WTC11 (cell line): ENCODE measurements around the gene ABITRAM. TPM values are rescaled to one million over a fixed set of nuclear protein-coding genes. Genes with fewer than 3 reads are reported as not detected.
"Not testable (repeated sequence)": the region's sequence is repeated elsewhere in the genome, so short reads cannot be mapped to it uniquely, and the experiment has no call there.

Source experiments
- ATAC-seq: fragments of 200-7000 bp; cut with Tn5 transposase; 2 replicates; pipeline ENCODE4 v1.10.0; 2021; ENCODE audit warnings: mild to moderate bottlenecking, moderate library complexity
- CTCF ChIA-PET: fragments of 300-600 bp; sonication (Branson Sonifier 250); formaldehyde crosslinking; loops from one replicate; lab custom pipeline; 2021; ENCODE audit warnings: antibody characterized with exemption; lab: Charles Lee
- POLR2A ChIA-PET: fragments of 350-600 bp; sonication (Branson Sonifier 250); formaldehyde crosslinking; loops from one replicate; lab custom pipeline; 2021; ENCODE audit warnings: antibody characterized with exemption; lab: Charles Lee
- DNase-seq: peaks from one replicate; pipeline ENCODE4 v3.0.0; 2021; ENCODE audit warnings: low spot score
- H3K27ac Mint-ChIP-seq: 2 replicates; pipeline ENCODE4 v1.8.0; 2021; ENCODE audit warnings: mixed read lengths
- H3K27me3 Mint-ChIP-seq: 2 replicates; pipeline ENCODE4 v1.8.0; 2021; ENCODE audit warnings: low read depth, mild to moderate bottlenecking, moderate library complexity, mixed read lengths
- H3K36me3 Mint-ChIP-seq: 2 replicates; pipeline ENCODE4 v1.8.0; 2021; ENCODE audit warnings: mixed read lengths
- H3K4me1 Mint-ChIP-seq: 2 replicates; pipeline ENCODE4 v1.8.0; 2022; ENCODE audit warnings: mixed read lengths
- H3K4me3 Mint-ChIP-seq: 2 replicates; pipeline ENCODE4 v1.8.0; 2021; ENCODE audit warnings: mild to moderate bottlenecking, moderate library complexity, mixed read lengths
- H3K9me3 Mint-ChIP-seq: 2 replicates; pipeline ENCODE4 v1.8.0; 2021; ENCODE audit warnings: mixed read lengths
- ATF1 ChIP-seq: sonication (generic); formaldehyde crosslinking; IDR thresholded peaks from 2 replicates; pipeline ENCODE4 v1.8.1; 2023; ENCODE audit warnings: mild to moderate bottlenecking, moderate library complexity, missing genetic modification reagents
- CBFB ChIP-seq: sonication (generic); formaldehyde crosslinking; IDR thresholded peaks from 2 replicates; pipeline ENCODE4 v1.8.1; 2022; ENCODE audit warnings: mild to moderate bottlenecking, low read depth, missing genetic modification reagents
- ETV6 ChIP-seq: sonication (generic); formaldehyde crosslinking; IDR thresholded peaks from 2 replicates; pipeline ENCODE4 v1.8.1; 2022; ENCODE audit warnings: mild to moderate bottlenecking, missing genetic modification reagents
- GABPB1 ChIP-seq: sonication (generic); formaldehyde crosslinking; IDR thresholded peaks from 2 replicates; pipeline ENCODE4 v1.8.1; 2023; ENCODE audit warnings: mild to moderate bottlenecking, missing genetic modification reagents
- GRHL2 ChIP-seq: fragments of 250-450 bp; sonication (Bioruptor Pico); IDR thresholded peaks from 2 replicates; pipeline ENCODE4 v1.8.0; 2022; ENCODE audit warnings: mild to moderate bottlenecking, moderate library complexity; ENCODE audit not compliant: insufficient replicate concordance, severe bottlenecking
- NFATC4 ChIP-seq: fragments of 250-450 bp; sonication (Bioruptor Pico); IDR thresholded peaks from 2 replicates; pipeline ENCODE4 v1.9.0; 2021; ENCODE audit warnings: mild to moderate bottlenecking
- NFYB ChIP-seq: sonication (generic); formaldehyde crosslinking; conservative IDR thresholded peaks from 2 replicates; pipeline ENCODE4 v1.8.0; 2022; ENCODE audit warnings: low read depth, missing genetic modification reagents
- TCF7 ChIP-seq: sonication (generic); formaldehyde crosslinking; IDR thresholded peaks from 2 replicates; pipeline ENCODE4 v1.8.0; 2022; ENCODE audit warnings: mild to moderate bottlenecking, low read depth, missing genetic modification reagents, moderate library complexity
- TEAD1 ChIP-seq: sonication (generic); formaldehyde crosslinking; IDR thresholded peaks from 2 replicates; pipeline ENCODE4 v1.8.0; 2022; ENCODE audit warnings: mild to moderate bottlenecking, missing genetic modification reagents
- TEAD4 ChIP-seq: sonication (generic); formaldehyde crosslinking; IDR thresholded peaks from 2 replicates; pipeline ENCODE4 v1.8.0; 2022; ENCODE audit warnings: mild to moderate bottlenecking, missing genetic modification reagents
- TP53 ChIP-seq: sonication (generic); formaldehyde crosslinking; IDR thresholded peaks from 2 replicates; pipeline ENCODE4 v1.8.1; 2023; ENCODE audit warnings: mild to moderate bottlenecking, missing genetic modification reagents
- ZNF138 ChIP-seq: sonication (generic); formaldehyde crosslinking; conservative IDR thresholded peaks from 2 replicates; pipeline ENCODE4 v1.8.1; 2022; ENCODE audit warnings: mild to moderate bottlenecking, moderate library complexity, missing genetic modification reagents
- ZNF219 ChIP-seq: sonication (generic); formaldehyde crosslinking; IDR thresholded peaks from 2 replicates; pipeline ENCODE4 v1.8.0; 2023; ENCODE audit warnings: missing genetic modification reagents, mild to moderate bottlenecking, borderline replicate concordance
- ZNF416 ChIP-seq: fragments of 250-450 bp; sonication (Bioruptor Pico); IDR thresholded peaks from 2 replicates; pipeline ENCODE4 v1.9.0; 2021; ENCODE audit warnings: mild to moderate bottlenecking, inconsistent platforms
- total RNA-seq: library from RNA; stranded (reverse); gene quantifications from 3 replicates; pipeline ENCODE4 v1.2.3, GENCODE V29; 2021
- TF ChIP-seq, protein P1 (sequence below): sonication (generic); formaldehyde crosslinking; IDR thresholded peaks from 2 replicates; pipeline ENCODE4 v1.8.1; 2023; ENCODE audit warnings: mild to moderate bottlenecking, missing genetic modification reagents
- TF ChIP-seq, protein P2 (sequence below): fragments of 250-450 bp; sonication (Bioruptor Pico); IDR thresholded peaks from 2 replicates; pipeline ENCODE4 v1.9.0; 2021; ENCODE audit warnings: moderate library complexity, mild to moderate bottlenecking, inconsistent platforms, borderline replicate concordance
- TF ChIP-seq, protein P3 (sequence below): sonication (generic); formaldehyde crosslinking; IDR thresholded peaks from 2 replicates; pipeline ENCODE4 v1.8.1; 2023; ENCODE audit warnings: mild to moderate bottlenecking, missing genetic modification reagents, moderate library complexity
- TF ChIP-seq, protein P4 (sequence below): sonication (generic); formaldehyde crosslinking; conservative IDR thresholded peaks from 2 replicates; pipeline ENCODE4 v1.8.1; 2022; ENCODE audit warnings: mild to moderate bottlenecking, missing genetic modification reagents
- TF ChIP-seq, protein P5 (sequence below): sonication (generic); formaldehyde crosslinking; IDR thresholded peaks from 2 replicates; pipeline ENCODE4 v1.8.1; 2022; ENCODE audit warnings: mild to moderate bottlenecking, moderate library complexity, missing genetic modification reagents

ABITRAM gene
- total RNA-seq, 1 experiment from 2014 or later: 4.6 TPM

DNA sequence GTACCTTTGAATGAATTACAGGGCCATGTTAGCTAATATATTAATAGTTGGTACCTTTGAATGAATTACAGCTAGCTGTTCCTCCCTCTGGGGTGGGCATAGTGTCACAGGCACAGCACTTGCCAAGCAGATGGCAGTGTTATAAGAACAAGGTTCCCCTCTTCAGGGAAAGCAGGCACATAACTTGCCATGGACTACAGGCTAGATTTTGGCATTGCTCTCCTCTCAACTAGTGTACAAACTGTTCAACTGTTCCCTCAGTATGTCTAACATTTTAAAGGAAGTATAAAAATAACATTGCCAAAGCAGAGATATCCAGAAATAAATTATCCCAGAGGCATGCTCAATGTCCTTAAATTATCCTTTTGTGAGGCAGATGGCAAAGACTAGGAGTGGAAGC lies 33.7 kb downstream of the ABITRAM start (continued):
- TF ChIP-seq GABPB1 (CRISPR knock-in tag) (no peak), NFYB (CRISPR knock-in tag) (no peak), TEAD1 (CRISPR knock-in tag) (no peak), ZNF138 (no peak)
- TF ChIP-seq, protein P1, sequence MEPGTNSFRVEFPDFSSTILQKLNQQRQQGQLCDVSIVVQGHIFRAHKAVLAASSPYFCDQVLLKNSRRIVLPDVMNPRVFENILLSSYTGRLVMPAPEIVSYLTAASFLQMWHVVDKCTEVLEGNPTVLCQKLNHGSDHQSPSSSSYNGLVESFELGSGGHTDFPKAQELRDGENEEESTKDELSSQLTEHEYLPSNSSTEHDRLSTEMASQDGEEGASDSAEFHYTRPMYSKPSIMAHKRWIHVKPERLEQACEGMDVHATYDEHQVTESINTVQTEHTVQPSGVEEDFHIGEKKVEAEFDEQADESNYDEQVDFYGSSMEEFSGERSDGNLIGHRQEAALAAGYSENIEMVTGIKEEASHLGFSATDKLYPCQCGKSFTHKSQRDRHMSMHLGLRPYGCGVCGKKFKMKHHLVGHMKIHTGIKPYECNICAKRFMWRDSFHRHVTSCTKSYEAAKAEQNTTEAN (CRISPR knock-in tag): no peak
- TF ChIP-seq, protein P2, sequence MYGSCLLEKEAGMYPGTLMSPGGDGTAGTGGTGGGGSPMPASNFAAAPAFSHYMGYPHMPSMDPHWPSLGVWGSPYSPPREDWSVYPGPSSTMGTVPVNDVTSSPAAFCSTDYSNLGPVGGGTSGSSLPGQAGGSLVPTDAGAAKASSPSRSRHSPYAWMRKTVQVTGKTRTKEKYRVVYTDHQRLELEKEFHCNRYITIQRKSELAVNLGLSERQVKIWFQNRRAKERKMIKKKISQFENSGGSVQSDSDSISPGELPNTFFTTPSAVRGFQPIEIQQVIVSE (CRISPR knock-in tag): no peak

DNA sequence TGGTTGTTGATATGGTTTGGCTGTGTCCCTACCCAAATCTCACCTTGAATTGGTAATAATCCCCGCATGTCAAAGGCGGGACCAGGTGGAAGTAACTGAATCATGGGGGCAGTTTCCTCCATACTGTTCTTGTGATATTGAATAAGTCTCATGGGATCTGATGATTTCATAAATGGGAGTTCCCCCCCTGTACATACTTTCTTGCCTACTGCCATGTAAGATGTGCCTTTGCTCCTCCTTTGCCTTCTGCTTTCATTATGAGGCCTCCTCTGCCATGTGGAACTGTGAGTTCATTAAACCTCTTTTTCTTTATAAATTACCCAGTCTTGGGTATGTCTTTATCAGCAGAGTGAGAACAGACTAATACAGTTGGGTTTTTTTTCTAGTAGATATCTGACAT lies 37.2 kb downstream of the ABITRAM start:
- H3K4me1 Mint-ChIP-seq, DNase-seq, H3K27me3 Mint-ChIP-seq, POLR2A ChIA-PET, H3K4me3 Mint-ChIP-seq, H3K9me3 Mint-ChIP-seq, H3K27ac Mint-ChIP-seq, ATAC-seq: not testable (repeated sequence)
- H3K36me3 Mint-ChIP-seq: peaks cover 16% of the 10 kb centered on the region
- CTCF ChIA-PET: interaction anchor here (0.6 kb wide), 1 partner anchor 226 kb away, joined by 3 read pairs; no protein-coding TSS in a partner anchor

DNA sequence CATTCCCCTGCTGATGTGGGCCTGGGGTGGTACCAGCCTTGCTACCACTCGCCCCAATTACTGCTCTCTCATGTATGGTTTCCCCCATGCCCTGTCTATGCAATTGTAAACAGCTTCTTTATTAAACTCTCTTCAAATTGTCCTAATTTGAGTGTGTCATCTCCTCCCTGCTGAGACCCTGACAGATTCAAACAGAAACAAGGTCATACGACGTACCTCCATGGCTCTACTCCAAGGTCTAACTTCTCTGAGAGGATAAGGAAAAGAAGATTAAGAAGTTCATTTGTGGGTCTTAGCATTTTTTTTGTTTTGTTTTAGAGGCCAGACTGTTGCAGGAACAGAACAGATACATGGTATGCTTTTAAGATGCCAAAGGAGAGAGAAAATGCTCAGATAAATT lies 38.0 kb downstream of the ABITRAM start:
- Mint-ChIP-seq H3K9me3 (peaks cover 7% of the 10 kb centered on the region; the same call in 1 of the 2 replicates), H3K36me3 (peaks cover 16% of the 10 kb centered on the region), H3K27ac (no peak overlapping the region), H3K4me3 (no peak overlapping the region), H3K4me1 (no peaks in the 10 kb centered on the region), H3K27me3 (no peaks in the 10 kb centered on the region)
- ATAC-seq (no peak), DNase-seq (no peak)
- TF ChIP-seq ATF1 (CRISPR knock-in tag) (no peak), CBFB (CRISPR knock-in tag) (no peak), TCF7 (CRISPR knock-in tag) (no peak), NFATC4 (no peak), TEAD4 (CRISPR knock-in tag) (no peak), ZNF416 (CRISPR knock-in tag) (no peak), ETV6 (no peak), ZNF219 (CRISPR knock-in tag) (no peak), GRHL2 (CRISPR knock-in tag) (no peak), TP53 (CRISPR knock-in tag) (no peak)
- TF ChIP-seq, protein P3, sequence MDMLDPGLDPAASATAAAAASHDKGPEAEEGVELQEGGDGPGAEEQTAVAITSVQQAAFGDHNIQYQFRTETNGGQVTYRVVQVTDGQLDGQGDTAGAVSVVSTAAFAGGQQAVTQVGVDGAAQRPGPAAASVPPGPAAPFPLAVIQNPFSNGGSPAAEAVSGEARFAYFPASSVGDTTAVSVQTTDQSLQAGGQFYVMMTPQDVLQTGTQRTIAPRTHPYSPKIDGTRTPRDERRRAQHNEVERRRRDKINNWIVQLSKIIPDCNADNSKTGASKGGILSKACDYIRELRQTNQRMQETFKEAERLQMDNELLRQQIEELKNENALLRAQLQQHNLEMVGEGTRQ (CRISPR knock-in tag): no peak
- TF ChIP-seq, protein P4, sequence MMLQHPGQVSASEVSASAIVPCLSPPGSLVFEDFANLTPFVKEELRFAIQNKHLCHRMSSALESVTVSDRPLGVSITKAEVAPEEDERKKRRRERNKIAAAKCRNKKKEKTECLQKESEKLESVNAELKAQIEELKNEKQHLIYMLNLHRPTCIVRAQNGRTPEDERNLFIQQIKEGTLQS: no peak
- TF ChIP-seq, protein P5, sequence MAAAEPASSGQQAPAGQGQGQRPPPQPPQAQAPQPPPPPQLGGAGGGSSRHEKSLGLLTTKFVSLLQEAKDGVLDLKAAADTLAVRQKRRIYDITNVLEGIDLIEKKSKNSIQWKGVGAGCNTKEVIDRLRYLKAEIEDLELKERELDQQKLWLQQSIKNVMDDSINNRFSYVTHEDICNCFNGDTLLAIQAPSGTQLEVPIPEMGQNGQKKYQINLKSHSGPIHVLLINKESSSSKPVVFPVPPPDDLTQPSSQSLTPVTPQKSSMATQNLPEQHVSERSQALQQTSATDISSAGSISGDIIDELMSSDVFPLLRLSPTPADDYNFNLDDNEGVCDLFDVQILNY: no peak
- ChIA-PET CTCF (no interaction called here), POLR2A (no interaction called here)
